Subcutaneous adipose tissue (tissue), 4 donors: ENCODE data around the gene PARVB. TPM values are rescaled to one million over a fixed set of nuclear protein-coding genes. Genes with fewer than 3 reads are reported as not detected.

ENCODE experiments used
- CTCF ChIP-seq: fragments of 450-650 bp; IDR thresholded peaks from one replicate; pipeline ENCODE4 v1.5.1; 2016; ENCODE audit warnings: low read depth, mild to moderate bottlenecking, control low read depth, antibody characterized with exemption, moderate library complexity
- total RNA-seq, 4 donors: library from RNA; depleted of rRNA; stranded (reverse); fragments of >200 nt; gene quantifications; one replicate each; pipeline ENCODE4 v1.1.0, GENCODE V29; 2016

Gene PARVB
- total RNA-seq, 4 donors from 2014 or later: 47.8 to 175 (median 52.8) TPM

- no peak for TF ChIP-seq CTCF
These were observed 3.1 kb upstream of the PARVB start for GRCh38 chr22:44020981-44021380.

GRCh38 chr22:44023404-44024287, 456 bp upstream of the PARVB start:
- no peak for TF ChIP-seq CTCF

GRCh38 chr22:44025171-44026065, 1.3 kb downstream of the PARVB start:
- TF ChIP-seq CTCF: no peak

- no peak for TF ChIP-seq CTCF
These were observed 2.0 kb downstream of the PARVB start for GRCh38 chr22:44026066-44026629.

- TF ChIP-seq CTCF: no peak
These were observed 2.8 kb downstream of the PARVB start for GRCh38 chr22:44026630-44027511.

- no peak for TF ChIP-seq CTCF
These were observed 4.0 kb downstream of the PARVB start for GRCh38 chr22:44028091-44028490.
